Neural progenitor cell (in vitro differentiated cells): ENCODE data around the gene KRTAP3-2. TPM values are rescaled to one million over a fixed set of nuclear protein-coding genes. Genes with fewer than 3 reads are reported as not detected.

ENCODE experiments used
- DNase-seq: peaks from one replicate; pipeline ENCODE4 v3.0.0-alpha.2; 2016; ENCODE audit warnings: low spot score
- H2AFZ ChIP-seq: fragments of 200-600 bp; sonication (generic); replicated peaks from 2 replicates; pipeline ENCODE4 v1.6.1; 2016; ENCODE audit warnings: antibody characterized with exemption
- H3F3A ChIP-seq: fragments of 200-600 bp; sonication (generic); 2 replicates; pipeline ENCODE4 v1.6.1; 2016; ENCODE audit warnings: antibody characterized with exemption, low read depth
- H3K27ac ChIP-seq: fragments of 200-600 bp; sonication (generic); 2 replicates; pipeline ENCODE4 v1.5.1; 2016; ENCODE audit warnings: mild to moderate bottlenecking
- H3K27me3 ChIP-seq: fragments of 200-600 bp; sonication (generic); 2 replicates; pipeline ENCODE4 v1.6.1; 2016; ENCODE audit warnings: mild to moderate bottlenecking, moderate library complexity
- H3K36me3 ChIP-seq: fragments of 200-600 bp; sonication (generic); 2 replicates; pipeline ENCODE4 v1.5.1; 2016
- H3K4me1 ChIP-seq: fragments of 200-600 bp; sonication (generic); 2 replicates; pipeline ENCODE4 v1.6.1; 2016; ENCODE audit warnings: mixed run types
- H3K4me2 ChIP-seq: fragments of 200-600 bp; sonication (generic); 2 replicates; pipeline ENCODE4 v1.6.1; 2016
- H3K4me3 ChIP-seq: fragments of 200-600 bp; sonication (generic); 2 replicates; pipeline ENCODE4 v1.5.1; 2016
- H3K79me2 ChIP-seq: fragments of 200-600 bp; sonication (generic); 2 replicates; pipeline ENCODE4 v1.6.1; 2016; ENCODE audit warnings: low read depth
- H3K9ac ChIP-seq: fragments of 200-600 bp; sonication (generic); 2 replicates; pipeline ENCODE4 v1.6.1; 2016
- H3K9me3 ChIP-seq: fragments of 200-600 bp; sonication (generic); 2 replicates; pipeline ENCODE4 v1.5.1; 2016; ENCODE audit warnings: low read depth
- H4K20me1 ChIP-seq: fragments of 200-600 bp; sonication (generic); 2 replicates; pipeline ENCODE4 v1.6.1; 2016; ENCODE audit warnings: low read depth
- H3K27ac Mint-ChIP-seq: 3 replicates; pipeline ENCODE4 v1.8.0; 2021; ENCODE audit warnings: mixed read lengths
- H3K27me3 Mint-ChIP-seq: 2 replicates; pipeline ENCODE4 v1.8.0; 2022; ENCODE audit warnings: low read depth, mild to moderate bottlenecking, inconsistent platforms, moderate library complexity, mixed read lengths; ENCODE audit not compliant: insufficient read depth
- H3K36me3 Mint-ChIP-seq: 3 replicates; pipeline ENCODE4 v1.8.0; 2021; ENCODE audit warnings: mixed read lengths
- H3K4me1 Mint-ChIP-seq: 3 replicates; pipeline ENCODE4 v1.8.0; 2021; ENCODE audit warnings: mixed read lengths
- H3K4me3 Mint-ChIP-seq: 3 replicates; pipeline ENCODE4 v1.8.0; 2021; ENCODE audit warnings: mild to moderate bottlenecking, moderate library complexity, mixed read lengths
- H3K9me3 Mint-ChIP-seq: 3 replicates; pipeline ENCODE4 v1.8.0; 2020; ENCODE audit warnings: mixed read lengths
- CTCF ChIP-seq: fragments of 200-600 bp; sonication (generic); IDR thresholded peaks from 2 replicates; pipeline ENCODE4 v1.5.1; 2017; ENCODE audit warnings: antibody characterized with exemption, mild to moderate bottlenecking
- EZH2 ChIP-seq: fragments of 200-600 bp; sonication (generic); IDR thresholded peaks from 2 replicates; pipeline ENCODE4 v1.6.1; 2017; ENCODE audit warnings: antibody characterized with exemption, mild to moderate bottlenecking, moderate library complexity
- EZH2phosphoT487 ChIP-seq: fragments of 200-600 bp; sonication (generic); IDR thresholded peaks from 2 replicates; pipeline ENCODE4 v1.6.1; 2017; ENCODE audit warnings: antibody characterized with exemption
- total RNA-seq: library from RNA; depleted of rRNA; stranded (reverse); fragments of >200 nt; gene quantifications from 2 replicates; pipeline ENCODE4 v1.2.3, GENCODE V29; 2015; ENCODE audit warnings: low replicate concordance

Gene KRTAP3-2
- total RNA-seq, 1 donor from 2014 or later = not detected

GRCh38 chr17:41012326-41013120 lies 12.8 kb upstream of the KRTAP3-2 start:
- no peak overlapping the region for H3K4me2 ChIP-seq
- H3K9me3 ChIP-seq = no peaks in the 10 kb centered on the region
- TF ChIP-seq EZH2phosphoT487 (no peak), EZH2 (no peak), CTCF (no peak)
- H2AFZ ChIP-seq = peak overlapping the region; percentile 55
- no peak overlapping the region for H3K4me3 ChIP-seq
- no peaks in the 10 kb centered on the region for H3F3A ChIP-seq
- no peaks in the 10 kb centered on the region for H3K36me3 ChIP-seq
- H3K9ac ChIP-seq = no peak overlapping the region
- no peaks in the 10 kb centered on the region for H3K79me2 ChIP-seq
- Mint-ChIP-seq H3K9me3 (no peaks in the 10 kb centered on the region), H3K27me3 (no peaks in the 10 kb centered on the region), H3K27ac (no peak overlapping the region), H3K36me3 (no peaks in the 10 kb centered on the region), H3K4me1 (no peaks in the 10 kb centered on the region), H3K4me3 (no peak overlapping the region)
- no peaks in the 10 kb centered on the region for H4K20me1 ChIP-seq
- peaks cover 18% of the 10 kb centered on the region for H3K4me1 ChIP-seq
- no peak for DNase-seq
- H3K27me3 ChIP-seq = no peaks in the 10 kb centered on the region
- no peak overlapping the region for H3K27ac ChIP-seq

GRCh38 chr17:41010441-41010840 lies 10.7 kb upstream of the KRTAP3-2 start:
- H3K36me3 ChIP-seq = no peaks in the 10 kb centered on the region
- Mint-ChIP-seq H3K4me1 (peaks cover 6% of the 10 kb centered on the region), H3K9me3 (no peaks in the 10 kb centered on the region), H3K36me3 (no peaks in the 10 kb centered on the region), H3K4me3 (no peak overlapping the region), H3K27me3 (no peaks in the 10 kb centered on the region), H3K27ac (no peak overlapping the region)
- H3F3A ChIP-seq = no peaks in the 10 kb centered on the region
- DNase-seq = no peak
- H3K27ac ChIP-seq = no peak overlapping the region
- no peak for TF ChIP-seq CTCF
- H3K9ac ChIP-seq = no peak overlapping the region
- H3K9me3 ChIP-seq = no peaks in the 10 kb centered on the region
- peaks cover 18% of the 10 kb centered on the region for H3K4me1 ChIP-seq
- no peaks in the 10 kb centered on the region for H4K20me1 ChIP-seq
- H3K4me2 ChIP-seq = no peak overlapping the region
- H2AFZ ChIP-seq = no peak overlapping the region
- no peaks in the 10 kb centered on the region for H3K27me3 ChIP-seq
- H3K79me2 ChIP-seq = no peaks in the 10 kb centered on the region
- H3K4me3 ChIP-seq = no peak overlapping the region

DNA sequence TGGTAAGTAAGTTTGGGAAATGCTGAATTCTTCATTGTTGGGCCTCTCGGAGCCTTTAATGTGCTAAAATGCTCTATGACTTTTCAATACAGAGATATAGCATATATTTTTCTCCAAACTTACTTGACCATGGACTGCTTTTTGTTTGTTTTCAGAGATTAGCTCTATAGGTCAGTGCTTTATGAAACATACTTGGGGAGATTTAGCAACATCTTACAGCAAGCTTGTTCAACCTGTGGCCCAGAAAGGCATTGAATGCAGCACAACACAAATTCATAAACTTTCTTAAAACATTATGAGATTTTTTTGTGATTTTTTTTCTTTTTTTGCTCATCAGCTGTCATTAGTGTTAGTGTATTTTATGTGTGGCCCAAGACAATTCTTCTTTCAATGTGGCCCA lies 10.2 kb upstream of the KRTAP3-2 start:
- Histone ChIP-seq H3K27ac (no peak overlapping the region), H3K36me3 (no peaks in the 10 kb centered on the region), H2AFZ (peak overlapping the region; percentile 8), H3K79me2 (no peaks in the 10 kb centered on the region), H3K9me3 (no peaks in the 10 kb centered on the region), H4K20me1 (no peaks in the 10 kb centered on the region), H3F3A (no peaks in the 10 kb centered on the region), H3K4me2 (no peak overlapping the region), H3K9ac (no peak overlapping the region), H3K4me1 (peaks cover 18% of the 10 kb centered on the region), H3K4me3 (no peak overlapping the region), H3K27me3 (no peaks in the 10 kb centered on the region)
- TF ChIP-seq EZH2 (no peak), CTCF (no peak), EZH2phosphoT487 (no peak)
- Mint-ChIP-seq H3K36me3 (no peaks in the 10 kb centered on the region), H3K27ac (no peak overlapping the region), H3K4me1 (peaks cover 6% of the 10 kb centered on the region), H3K9me3 (no peaks in the 10 kb centered on the region), H3K27me3 (no peaks in the 10 kb centered on the region), H3K4me3 (no peak overlapping the region)
- no peak for DNase-seq
